ENCODE results near the gene CACFD1.
"Not testable (repeated sequence)": the region's sequence is repeated elsewhere in the genome, so short reads cannot be mapped to it uniquely, and the experiment has no call there.

Gene CACFD1

GRCh38 chr9:133439337-133439736 is 20.4 kb upstream of the CACFD1 start:
- DNase-seq (ENCODE audit: low read depth in 1 of 2, low spot score in 1 of 2) = no peak

- no peak for DNase-seq (ENCODE audit: low read depth in 1 of 2, low spot score in 1 of 2)
Observed at GRCh38 chr9:133440874-133441273, 18.9 kb upstream of the CACFD1 start.

- no peak for DNase-seq (ENCODE audit: low read depth in 1 of 2, low spot score in 1 of 2)
Observed at GRCh38 chr9:133441571-133441970, 18.2 kb upstream of the CACFD1 start.

- no peak for DNase-seq (ENCODE audit: low read depth in 1 of 2, low spot score in 1 of 2)
Observed at GRCh38 chr9:133443248-133443647, 16.5 kb upstream of the CACFD1 start.

GRCh38 chr9:133443982-133444381 is 15.8 kb upstream of the CACFD1 start:
- DNase-seq (ENCODE audit: low read depth in 1 of 2, low spot score in 1 of 2) = no peak

- DNase-seq (ENCODE audit: low read depth in 1 of 2, low spot score in 1 of 2) = no peak
Observed at GRCh38 chr9:133445293-133445969, 14.3 kb upstream of the CACFD1 start.

- no peak for DNase-seq (ENCODE audit: low read depth in 1 of 2, low spot score in 1 of 2)
Observed at GRCh38 chr9:133448487-133448972, 11.2 kb upstream of the CACFD1 start.

- no peak for DNase-seq (ENCODE audit: low read depth in 1 of 2, low spot score in 1 of 2)
Observed at GRCh38 chr9:133449760-133450159, 10.0 kb upstream of the CACFD1 start.

- DNase-seq (ENCODE audit: low read depth in 1 of 2, low spot score in 1 of 2) = not testable (repeated sequence)
Observed at GRCh38 chr9:133451865-133452264, 7.9 kb upstream of the CACFD1 start.

GRCh38 chr9:133452562-133452961 is 7.2 kb upstream of the CACFD1 start:
- no peak for DNase-seq (ENCODE audit: low read depth in 1 of 2, low spot score in 1 of 2)

- no peak for DNase-seq (ENCODE audit: low read depth in 1 of 2, low spot score in 1 of 2)
Observed at GRCh38 chr9:133453651-133454050, 6.1 kb upstream of the CACFD1 start.

GRCh38 chr9:133454325-133454724 is 5.5 kb upstream of the CACFD1 start:
- no peak for DNase-seq (ENCODE audit: low read depth in 1 of 2, low spot score in 1 of 2)

- no peak for DNase-seq (ENCODE audit: low read depth in 1 of 2, low spot score in 1 of 2)
Observed at GRCh38 chr9:133454943-133455673, 4.7 kb upstream of the CACFD1 start.

GRCh38 chr9:133455936-133456335 is 3.8 kb upstream of the CACFD1 start:
- DNase-seq (ENCODE audit: low read depth in 1 of 2, low spot score in 1 of 2) = no peak

- no peak for DNase-seq (ENCODE audit: low read depth in 1 of 2, low spot score in 1 of 2)
Observed at GRCh38 chr9:133456409-133456808, 3.4 kb upstream of the CACFD1 start.

- DNase-seq (ENCODE audit: low read depth in 1 of 2, low spot score in 1 of 2) = no peak
Observed at GRCh38 chr9:133457233-133457632, 2.5 kb upstream of the CACFD1 start.

- DNase-seq (ENCODE audit: low read depth in 1 of 2, low spot score in 1 of 2) = no peak
Observed at GRCh38 chr9:133457748-133458147, 2.0 kb upstream of the CACFD1 start.

- DNase-seq (ENCODE audit: low read depth in 1 of 2, low spot score in 1 of 2) = no peak
Observed at GRCh38 chr9:133458643-133459312, 1.0 kb upstream of the CACFD1 start.

- DNase-seq (ENCODE audit: low read depth in 1 of 2, low spot score in 1 of 2) = no peak
Observed at GRCh38 chr9:133460405-133461175, 812 bp downstream of the CACFD1 start.

- DNase-seq (ENCODE audit: low read depth in 1 of 2, low spot score in 1 of 2) = no peak
Observed at GRCh38 chr9:133461975-133462374, 2.2 kb downstream of the CACFD1 start.

- DNase-seq (ENCODE audit: low read depth in 1 of 2, low spot score in 1 of 2) = no peak
Observed at GRCh38 chr9:133463234-133463863, 3.6 kb downstream of the CACFD1 start.
